KOPT-K1 (cell line): ENCODE results near the gene OBSCN.
A peak's percentile ranks its signal among the peaks of the same experiment; 100 is the strongest.

ENCODE experiments used
- H3K27ac ChIP-seq: fragments of 200-600 bp; sonication (generic); 2 replicates; pipeline ENCODE4 v1.5.1; 2016; ENCODE audit warnings: antibody characterized with exemption, mild to moderate bottlenecking, low read depth, low read length; ENCODE audit not compliant: poor library complexity, severe bottlenecking
- H3K36me3 ChIP-seq: fragments of 200-600 bp; sonication (generic); 2 replicates; pipeline ENCODE4 v1.5.1; 2017; ENCODE audit warnings: antibody characterized with exemption, mild to moderate bottlenecking, low read length, moderate library complexity; ENCODE audit not compliant: insufficient read depth
- H3K9me3 ChIP-seq: fragments of 200-600 bp; sonication (generic); 2 replicates; pipeline ENCODE4 v1.5.1; 2017; ENCODE audit warnings: antibody characterized with exemption, low read length, mild to moderate bottlenecking; ENCODE audit not compliant: insufficient read depth, poor library complexity, severe bottlenecking

The OBSCN gene, protein sequence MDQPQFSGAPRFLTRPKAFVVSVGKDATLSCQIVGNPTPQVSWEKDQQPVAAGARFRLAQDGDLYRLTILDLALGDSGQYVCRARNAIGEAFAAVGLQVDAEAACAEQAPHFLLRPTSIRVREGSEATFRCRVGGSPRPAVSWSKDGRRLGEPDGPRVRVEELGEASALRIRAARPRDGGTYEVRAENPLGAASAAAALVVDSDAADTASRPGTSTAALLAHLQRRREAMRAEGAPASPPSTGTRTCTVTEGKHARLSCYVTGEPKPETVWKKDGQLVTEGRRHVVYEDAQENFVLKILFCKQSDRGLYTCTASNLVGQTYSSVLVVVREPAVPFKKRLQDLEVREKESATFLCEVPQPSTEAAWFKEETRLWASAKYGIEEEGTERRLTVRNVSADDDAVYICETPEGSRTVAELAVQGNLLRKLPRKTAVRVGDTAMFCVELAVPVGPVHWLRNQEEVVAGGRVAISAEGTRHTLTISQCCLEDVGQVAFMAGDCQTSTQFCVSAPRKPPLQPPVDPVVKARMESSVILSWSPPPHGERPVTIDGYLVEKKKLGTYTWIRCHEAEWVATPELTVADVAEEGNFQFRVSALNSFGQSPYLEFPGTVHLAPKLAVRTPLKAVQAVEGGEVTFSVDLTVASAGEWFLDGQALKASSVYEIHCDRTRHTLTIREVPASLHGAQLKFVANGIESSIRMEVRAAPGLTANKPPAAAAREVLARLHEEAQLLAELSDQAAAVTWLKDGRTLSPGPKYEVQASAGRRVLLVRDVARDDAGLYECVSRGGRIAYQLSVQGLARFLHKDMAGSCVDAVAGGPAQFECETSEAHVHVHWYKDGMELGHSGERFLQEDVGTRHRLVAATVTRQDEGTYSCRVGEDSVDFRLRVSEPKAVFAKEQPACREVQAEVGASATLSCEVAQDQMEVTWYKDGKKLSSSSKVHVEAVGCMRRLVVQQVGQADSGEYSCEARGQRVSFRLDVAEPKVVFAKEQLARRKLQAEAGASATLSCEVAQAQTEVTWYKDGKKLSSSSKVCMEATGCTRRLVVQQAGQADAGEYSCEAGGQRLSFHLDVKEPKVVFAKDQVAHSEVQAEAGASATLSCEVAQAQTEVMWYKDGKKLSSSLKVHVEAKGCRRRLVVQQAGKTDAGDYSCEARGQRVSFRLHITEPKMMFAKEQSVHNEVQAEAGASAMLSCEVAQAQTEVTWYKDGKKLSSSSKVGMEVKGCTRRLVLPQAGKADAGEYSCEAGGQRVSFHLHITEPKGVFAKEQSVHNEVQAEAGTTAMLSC (N-terminal part only)

DNA sequence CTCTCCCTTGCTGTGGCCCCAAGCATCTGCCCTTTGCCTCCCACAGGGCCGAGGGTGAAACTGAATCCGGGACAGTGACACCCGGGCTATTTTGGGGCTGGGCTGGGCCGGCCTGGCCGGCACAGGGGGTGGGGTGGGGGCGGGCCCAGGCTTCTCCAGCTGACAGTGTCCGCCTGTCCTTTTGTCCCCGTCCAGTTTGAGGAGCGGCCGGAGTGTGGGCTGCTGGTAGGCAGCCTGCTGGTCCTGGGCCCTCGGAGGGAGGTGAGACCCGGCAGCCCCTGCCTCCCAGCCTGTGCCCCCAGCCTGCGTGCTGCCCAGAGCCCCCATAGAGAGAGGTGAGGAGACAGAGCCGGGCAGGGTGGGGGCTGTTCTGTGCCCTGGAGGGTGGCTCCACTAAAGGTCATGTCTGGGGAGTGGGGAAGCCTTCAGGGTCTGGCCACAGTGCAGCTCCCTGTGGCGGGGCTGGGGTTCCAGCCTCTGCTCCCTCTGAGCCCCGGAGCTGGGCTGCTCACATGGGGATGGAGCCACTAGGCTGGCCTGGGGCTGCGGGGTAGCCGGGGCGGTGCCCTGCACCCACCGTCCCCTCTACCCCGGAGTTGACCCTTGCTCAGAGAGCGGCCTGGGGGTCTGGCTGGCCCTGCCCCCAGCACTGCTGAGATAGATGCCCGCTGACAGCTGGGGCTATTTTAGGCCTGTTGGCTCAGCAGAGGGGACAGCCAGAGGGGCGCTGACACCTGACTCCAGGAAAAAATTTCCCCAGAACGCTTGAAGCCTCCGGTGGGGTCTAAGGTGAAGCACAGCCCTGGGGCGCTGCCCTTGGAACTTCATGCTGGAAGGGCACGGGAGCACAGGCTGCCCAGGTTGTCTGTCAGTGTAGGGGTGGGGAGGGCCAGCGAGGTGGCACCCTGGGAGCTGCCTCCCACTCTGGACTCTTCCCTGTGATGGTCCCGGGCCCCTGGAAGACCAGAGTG, at the start of gene OBSCN:
TSS of gene OBSCN (plus strand) at position 194 of the 971 bp plus-strand sequence. CDS start 3,740 bp downstream, outside the sequence.
- Histone ChIP-seq H3K27ac (no peak within 1 kb of the TSS), H3K36me3 (no peaks in the 10 kb centered on the region), H3K9me3 (no peaks in the 10 kb centered on the region)

DNA sequence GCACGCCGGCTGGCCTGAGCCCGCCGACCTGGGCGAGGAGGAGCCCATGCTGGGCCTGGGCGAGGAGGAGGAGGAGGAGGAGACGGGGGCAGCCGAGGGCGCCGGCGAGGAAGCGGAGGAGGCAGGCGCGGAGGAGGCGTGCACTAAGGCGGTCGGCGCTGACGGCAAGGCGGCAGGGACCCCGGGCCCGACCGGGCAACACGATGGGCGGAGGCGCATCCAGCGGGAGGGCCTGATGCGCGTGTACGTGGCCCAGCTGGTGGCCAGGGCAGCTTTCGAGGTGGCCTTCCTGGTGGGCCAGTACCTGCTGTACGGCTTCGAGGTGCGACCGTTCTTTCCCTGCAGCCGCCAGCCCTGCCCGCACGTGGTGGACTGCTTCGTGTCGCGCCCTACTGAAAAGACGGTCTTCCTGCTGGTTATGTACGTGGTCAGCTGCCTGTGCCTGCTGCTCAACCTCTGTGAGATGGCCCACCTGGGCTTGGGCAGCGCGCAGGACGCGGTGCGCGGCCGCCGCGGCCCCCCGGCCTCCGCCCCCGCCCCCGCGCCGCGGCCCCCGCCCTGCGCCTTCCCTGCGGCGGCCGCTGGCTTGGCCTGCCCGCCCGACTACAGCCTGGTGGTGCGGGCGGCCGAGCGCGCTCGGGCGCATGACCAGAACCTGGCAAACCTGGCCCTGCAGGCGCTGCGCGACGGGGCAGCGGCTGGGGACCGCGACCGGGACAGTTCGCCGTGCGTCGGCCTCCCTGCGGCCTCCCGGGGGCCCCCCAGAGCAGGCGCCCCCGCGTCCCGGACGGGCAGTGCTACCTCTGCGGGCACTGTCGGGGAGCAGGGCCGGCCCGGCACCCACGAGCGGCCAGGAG, 49.5 kb upstream of the OBSCN start:
- Histone ChIP-seq H3K9me3 (no peaks in the 10 kb centered on the region), H3K27ac (no peak overlapping the region)

DNA sequence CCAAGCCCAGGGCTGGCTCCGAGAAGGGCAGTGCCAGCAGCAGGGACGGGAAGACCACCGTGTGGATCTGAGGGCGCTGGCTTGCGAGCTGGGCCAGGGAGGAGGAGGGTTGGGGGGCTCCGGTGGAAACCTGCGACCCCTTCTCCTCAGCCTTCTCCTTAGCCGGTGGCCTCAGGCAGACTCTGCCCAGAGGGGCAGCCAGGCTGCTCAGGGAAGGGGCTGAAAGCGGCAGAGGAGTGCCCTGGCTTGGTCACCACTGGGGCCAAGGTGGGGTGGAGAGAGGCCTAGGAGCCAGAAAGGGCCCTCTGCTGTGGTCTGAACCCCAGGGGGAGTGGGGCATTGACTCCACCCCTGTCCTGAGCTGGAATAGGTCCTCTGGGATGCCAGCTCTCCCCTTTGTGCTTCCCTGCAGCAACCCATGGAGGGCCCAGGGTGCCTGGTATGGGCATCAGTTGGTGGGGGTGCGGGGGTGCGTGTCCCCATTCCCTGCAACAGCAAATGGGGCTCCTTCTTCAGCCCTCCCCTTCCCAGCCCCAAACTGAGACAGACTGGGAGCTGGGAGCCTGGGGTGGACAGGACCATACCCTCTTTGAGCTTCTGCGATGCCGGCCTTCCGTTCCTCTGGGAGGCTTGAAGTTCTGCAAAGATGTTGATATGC, 48.7 kb upstream of the OBSCN start:
- no peaks in the 10 kb centered on the region for H3K36me3 ChIP-seq

More for the DNA sequence above, 49.5 kb upstream of the OBSCN start:
- no peaks in the 10 kb centered on the region for H3K36me3 ChIP-seq

DNA sequence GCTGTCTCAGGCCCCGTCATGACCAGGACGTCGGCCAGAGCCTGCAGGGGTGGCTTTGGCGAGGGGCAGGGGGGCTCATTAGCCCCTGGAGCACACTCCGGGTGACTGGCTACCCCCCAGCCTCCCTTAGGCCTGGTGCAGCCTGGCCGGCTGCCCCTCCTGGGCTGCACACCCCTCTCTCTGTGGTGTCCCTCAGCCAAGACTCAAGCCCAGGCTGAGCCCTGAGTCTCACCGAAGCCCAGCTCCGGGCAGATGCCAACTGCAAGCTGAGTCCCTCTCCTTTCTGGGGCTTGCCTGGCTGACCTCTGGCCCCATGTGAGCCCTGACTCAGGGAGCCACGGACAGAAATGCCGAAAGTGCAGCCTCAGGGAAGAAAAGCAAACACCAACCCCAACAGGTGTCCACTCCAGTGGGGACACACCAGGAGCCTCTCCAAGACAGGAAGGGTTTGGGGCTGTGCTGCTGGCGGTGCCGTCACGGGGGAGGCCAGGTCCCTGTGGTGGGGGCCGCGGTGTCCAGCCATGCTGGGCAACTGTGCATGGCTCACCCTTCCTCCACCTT, 47.6 kb upstream of the OBSCN start:
- no peaks in the 10 kb centered on the region for H3K9me3 ChIP-seq
- no peaks in the 10 kb centered on the region for H3K36me3 ChIP-seq
- no peak overlapping the region for H3K27ac ChIP-seq

More for the DNA sequence above, 48.7 kb upstream of the OBSCN start:
- Histone ChIP-seq H3K27ac (no peak overlapping the region), H3K9me3 (no peaks in the 10 kb centered on the region)

DNA sequence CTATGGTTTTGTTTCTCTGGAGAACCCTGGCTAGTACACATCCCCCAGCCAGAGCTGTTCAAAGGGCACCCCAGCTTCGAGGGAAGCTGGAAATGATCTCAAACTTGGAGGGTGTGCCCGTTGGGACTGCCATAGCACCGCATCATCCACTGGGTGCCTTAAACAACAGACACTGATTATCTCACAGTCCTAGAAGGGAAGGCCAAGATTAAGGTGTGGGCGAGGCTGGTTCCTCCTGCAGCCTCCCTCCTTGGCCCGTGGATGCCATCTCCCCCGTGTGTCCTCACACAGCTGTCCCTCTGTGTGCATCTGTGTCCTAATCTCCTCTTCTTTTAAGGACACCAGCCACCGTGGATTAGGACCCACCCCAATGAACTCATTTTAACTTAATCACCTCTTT, 46.5 kb upstream of the OBSCN start:
- H3K36me3 ChIP-seq, result no peaks in the 10 kb centered on the region
- no peaks in the 10 kb centered on the region for H3K9me3 ChIP-seq
- no peak overlapping the region for H3K27ac ChIP-seq

DNA sequence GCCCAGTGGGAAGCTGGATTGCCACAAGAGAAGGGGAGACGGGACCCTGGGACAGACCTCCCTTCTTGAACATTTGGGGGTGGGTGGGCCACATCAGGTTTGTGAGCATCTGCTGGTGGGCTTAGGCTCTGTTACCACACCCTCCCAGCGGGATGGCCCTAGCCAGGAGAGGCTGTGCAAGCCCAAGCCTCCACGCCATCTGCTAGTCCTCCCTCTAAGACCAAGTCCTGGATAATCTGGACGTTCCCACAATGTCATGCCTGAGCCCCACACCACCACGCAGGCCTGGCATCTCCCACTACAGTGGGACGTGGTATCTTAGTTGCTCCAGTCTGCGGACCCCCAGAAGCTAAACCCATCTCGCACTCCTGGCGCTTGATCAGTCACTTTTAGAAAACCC, 46.0 kb upstream of the OBSCN start:
- Histone ChIP-seq H3K27ac (peak overlapping the region; percentile 20), H3K9me3 (no peaks in the 10 kb centered on the region), H3K36me3 (no peaks in the 10 kb centered on the region)

DNA sequence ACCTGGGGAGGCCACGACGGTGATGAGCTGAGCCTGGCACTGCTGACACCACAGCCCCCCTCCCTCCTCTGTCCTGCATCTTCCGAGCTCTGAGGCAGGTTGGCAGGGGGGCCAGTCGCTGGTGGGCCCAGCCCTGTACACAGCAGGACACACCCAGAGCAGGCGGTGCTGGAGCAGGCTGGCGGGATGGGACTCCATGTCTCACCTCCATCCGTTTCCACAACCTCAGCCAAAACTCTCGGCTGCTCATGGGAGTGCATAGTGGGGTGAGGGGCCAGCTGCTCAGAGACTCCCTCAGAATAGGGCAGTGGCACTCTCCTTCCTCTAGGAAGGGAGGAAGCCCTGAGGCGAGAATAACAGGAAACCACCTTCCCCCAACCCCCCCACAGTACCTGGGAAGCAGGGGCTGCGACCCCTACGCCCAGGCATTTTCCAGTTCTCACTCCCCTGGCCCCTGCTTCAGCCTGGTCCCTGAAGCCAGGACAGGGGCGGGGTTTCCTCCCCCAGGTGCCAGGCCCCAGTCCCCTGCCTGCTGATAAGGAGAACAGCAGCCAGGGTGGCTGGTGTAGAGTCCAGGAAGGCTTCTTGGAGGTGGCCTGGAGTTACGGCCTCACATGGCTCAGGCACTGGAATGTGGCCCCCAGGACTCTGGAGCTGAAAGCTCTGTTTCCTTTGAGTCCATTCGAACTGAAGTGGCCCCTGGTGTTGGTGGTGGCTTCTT, 45.4 kb upstream of the OBSCN start:
- Histone ChIP-seq H3K27ac (peak overlapping the region; percentile 20), H3K9me3 (no peaks in the 10 kb centered on the region), H3K36me3 (no peaks in the 10 kb centered on the region)

DNA sequence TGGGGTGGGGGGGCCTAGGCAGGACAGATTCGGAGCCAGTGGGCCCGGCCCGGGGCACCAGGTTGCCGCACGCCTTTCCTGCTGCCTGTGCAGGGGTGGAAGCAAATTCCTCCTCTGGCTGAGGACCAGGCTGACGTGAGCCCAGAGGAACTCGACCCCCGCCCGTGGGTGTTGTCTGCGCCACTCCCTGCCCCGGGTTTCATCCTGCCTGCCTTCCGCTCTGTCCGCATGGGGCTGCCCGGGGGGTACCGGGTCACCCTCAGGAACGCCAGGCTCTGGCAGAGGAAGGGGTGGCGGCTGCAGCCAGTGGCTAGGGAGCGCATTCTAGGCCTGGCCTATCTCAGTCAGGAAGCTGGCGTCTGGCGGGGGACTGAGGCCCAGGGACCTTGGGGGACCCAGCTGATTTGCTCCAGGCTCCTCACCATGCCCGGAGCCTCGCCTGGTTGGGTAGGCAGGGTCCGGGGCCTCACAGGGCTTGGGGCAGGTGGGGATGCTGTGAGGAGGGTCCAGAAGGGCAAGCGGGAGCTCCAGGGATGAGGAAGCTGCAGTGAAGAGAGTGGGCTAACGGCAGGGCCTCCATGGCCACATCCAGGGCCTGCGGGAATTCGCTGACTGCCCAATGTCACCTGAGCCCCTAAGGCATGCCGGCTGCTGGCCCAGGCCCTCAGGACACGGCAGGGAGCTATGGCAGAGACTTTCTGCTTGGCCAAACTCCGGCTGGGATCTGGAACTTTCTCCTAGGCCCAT, 44.7 kb upstream of the OBSCN start:
- Histone ChIP-seq H3K9me3 (no peaks in the 10 kb centered on the region), H3K27ac (peak overlapping the region; percentile 20), H3K36me3 (no peaks in the 10 kb centered on the region; the same call in 1 of the 2 replicates)

DNA sequence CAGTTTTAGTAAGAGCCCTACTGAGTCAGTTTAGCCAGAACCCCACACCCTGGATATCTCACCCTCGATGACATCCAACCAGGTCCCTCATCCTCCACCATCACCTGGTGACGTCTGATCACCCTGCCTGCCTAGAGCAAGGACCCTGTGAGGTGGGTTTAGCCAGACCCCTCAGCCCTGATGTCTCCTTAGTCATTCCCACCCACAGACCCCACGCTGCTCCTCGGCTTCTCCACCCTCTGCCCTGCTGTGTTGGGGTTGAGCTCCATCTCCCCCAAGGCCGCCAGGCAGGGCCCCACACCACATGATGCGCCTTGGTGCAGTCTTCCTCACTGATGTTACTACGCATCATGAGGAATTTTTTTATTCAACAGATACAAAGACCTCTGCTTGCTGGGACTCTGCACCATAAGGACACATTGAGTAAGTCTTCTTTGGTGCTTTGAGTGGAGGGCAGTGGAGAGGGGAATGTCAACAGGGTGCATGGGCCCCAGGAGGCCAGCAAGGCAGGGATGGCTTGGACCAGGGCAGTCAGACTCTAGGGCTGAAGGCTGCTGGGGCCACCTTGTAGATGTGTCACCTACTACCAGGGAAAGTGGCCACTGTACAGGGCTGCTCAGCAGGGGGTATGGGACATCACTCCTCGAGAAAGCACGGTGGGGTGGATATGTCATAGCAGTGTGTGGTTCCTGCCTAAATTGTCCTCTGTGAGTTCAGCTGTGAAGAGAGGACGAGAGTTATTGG, 43.9 kb upstream of the OBSCN start:
- no peaks in the 10 kb centered on the region for H3K9me3 ChIP-seq
- no peaks in the 10 kb centered on the region; the same call in 1 of the 2 replicates for H3K36me3 ChIP-seq
- no peak overlapping the region for H3K27ac ChIP-seq

DNA sequence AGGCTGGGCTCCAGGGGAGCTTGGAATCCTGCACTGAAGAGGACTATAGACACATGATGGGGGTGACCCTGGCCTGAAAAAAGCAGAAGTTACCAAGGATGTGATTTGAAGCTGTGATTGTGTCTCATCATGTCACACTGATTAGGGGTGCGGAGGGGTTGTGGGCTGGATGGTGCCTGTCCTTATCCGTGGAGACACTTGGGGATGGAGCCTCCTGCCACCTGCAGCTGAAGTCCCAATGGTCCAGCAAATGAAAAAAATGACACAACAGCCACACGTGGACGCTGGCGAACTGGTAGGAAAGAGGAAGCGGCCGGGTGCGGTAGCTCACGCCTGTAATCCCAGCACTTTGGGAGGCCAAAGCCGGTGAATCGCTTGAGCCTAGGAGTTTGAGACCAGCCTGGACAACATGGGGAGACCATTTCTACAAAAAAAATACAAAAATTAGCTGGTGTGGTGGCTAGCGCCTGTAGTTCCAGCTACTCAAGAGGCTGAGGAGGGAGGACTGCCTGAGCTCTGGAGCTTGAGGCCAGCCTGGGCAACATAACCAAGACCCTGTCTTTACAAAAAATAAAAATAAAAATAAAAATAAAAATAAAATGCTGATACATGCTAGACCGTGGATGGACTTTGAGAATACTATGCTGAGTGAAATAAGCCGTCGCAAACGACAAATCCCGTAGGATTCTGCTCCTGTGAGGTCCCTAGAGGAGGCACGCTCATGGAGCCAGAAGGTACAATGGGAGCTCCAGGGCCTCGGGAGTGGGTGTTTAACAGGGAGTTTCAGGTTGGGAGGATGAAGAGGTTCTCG, 43.1 kb upstream of the OBSCN start:
- no peaks in the 10 kb centered on the region for H3K9me3 ChIP-seq
- H3K36me3 ChIP-seq, result no peaks in the 10 kb centered on the region; the same call in 1 of the 2 replicates
- H3K27ac ChIP-seq, result peak overlapping the region; percentile 99
